Measurements from ENCODE around the gene CMSS1. TPM values are rescaled to one million over a fixed set of nuclear protein-coding genes. Genes with fewer than 3 reads are reported as not detected.
A peak's percentile ranks its signal among the peaks of the same experiment; 100 is the strongest.

CMSS1 gene
- total and polyA plus RNA-seq, 3 donors from 2014 or later = 24.6 to 47.9 (median 24.9) TPM

DNA sequence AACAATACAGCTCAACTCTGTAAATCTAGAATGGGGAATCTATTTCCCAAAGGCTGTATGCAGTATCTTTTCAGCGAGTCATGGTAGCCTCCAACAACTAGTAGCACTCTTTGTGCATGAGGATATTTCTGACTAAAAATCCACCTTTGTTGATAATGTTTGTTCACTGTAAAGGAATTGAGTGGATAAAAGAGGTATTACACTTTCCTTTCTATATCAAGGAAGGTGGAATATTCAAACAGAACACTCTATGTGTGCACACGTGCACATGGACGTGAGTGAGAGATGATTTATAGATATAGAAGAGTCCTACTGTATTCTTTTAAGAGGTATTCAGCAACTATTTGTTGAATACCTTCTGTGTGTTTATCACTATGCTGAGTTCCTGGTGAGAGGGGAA is 68.2 kb downstream of the CMSS1 start:
- WGBS, 2 donors = 87 to 92% methylated on average over 3 of the region's 3 CpGs
- Histone ChIP-seq H3K36me3 (ENCODE audit: low read depth, missing control alignments) (no peaks in the 10 kb centered on the region), H3K27me3 (no peaks in the 10 kb centered on the region), H3K27ac (no peak overlapping the region), H3K9me3 (no peaks in the 10 kb centered on the region), H3K4me1 (peaks cover 30% of the 10 kb centered on the region), H3K4me3 (no peak overlapping the region)
- no peak for TF ChIP-seq POLR2A (IDR thresholded peaks at IDR 0.05)
- TF ChIP-seq, protein P1, sequence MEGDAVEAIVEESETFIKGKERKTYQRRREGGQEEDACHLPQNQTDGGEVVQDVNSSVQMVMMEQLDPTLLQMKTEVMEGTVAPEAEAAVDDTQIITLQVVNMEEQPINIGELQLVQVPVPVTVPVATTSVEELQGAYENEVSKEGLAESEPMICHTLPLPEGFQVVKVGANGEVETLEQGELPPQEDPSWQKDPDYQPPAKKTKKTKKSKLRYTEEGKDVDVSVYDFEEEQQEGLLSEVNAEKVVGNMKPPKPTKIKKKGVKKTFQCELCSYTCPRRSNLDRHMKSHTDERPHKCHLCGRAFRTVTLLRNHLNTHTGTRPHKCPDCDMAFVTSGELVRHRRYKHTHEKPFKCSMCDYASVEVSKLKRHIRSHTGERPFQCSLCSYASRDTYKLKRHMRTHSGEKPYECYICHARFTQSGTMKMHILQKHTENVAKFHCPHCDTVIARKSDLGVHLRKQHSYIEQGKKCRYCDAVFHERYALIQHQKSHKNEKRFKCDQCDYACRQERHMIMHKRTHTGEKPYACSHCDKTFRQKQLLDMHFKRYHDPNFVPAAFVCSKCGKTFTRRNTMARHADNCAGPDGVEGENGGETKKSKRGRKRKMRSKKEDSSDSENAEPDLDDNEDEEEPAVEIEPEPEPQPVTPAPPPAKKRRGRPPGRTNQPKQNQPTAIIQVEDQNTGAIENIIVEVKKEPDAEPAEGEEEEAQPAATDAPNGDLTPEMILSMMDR (IDR thresholded peaks at IDR 0.05) = no peak
- intact Hi-C loops (cut with DNase I; ENCODE audit: low total_unique reads) = no loop called here
- no peak for DNase-seq

DNA sequence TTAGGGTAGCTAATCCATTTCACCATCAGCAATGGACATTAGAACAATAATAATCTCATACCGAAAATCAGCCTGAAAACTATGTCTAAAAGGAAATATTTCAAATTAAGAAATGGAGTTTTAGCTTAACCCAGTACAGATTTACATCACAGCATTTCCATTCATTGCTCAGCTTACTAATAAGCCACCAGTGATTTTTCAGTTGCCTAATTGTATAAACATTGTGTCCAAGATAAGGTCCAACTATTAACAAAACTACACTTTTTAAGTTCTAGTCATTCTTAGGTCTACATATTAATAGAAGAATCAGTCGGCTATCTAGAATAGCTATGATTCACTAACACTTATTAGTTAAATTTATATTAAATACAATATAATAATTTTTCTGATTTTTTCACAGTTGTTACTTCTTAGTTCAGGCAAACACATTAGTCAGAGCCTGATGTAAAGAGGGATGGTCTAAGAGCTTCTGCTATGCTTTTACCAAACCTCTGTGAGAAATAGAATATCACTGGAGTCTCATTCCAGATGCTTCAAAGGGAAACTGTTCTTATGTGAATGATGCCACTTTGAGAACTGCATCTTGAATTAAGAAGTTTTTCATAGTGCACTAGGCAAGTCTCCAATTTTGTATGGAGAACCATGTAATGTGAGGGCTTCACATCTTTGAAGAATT is 74.1 kb downstream of the CMSS1 start:
- Histone ChIP-seq H3K4me1 (peaks cover 5% of the 10 kb centered on the region), H3K27ac (no peak overlapping the region), H3K27me3 (no peaks in the 10 kb centered on the region), H3K9me3 (no peaks in the 10 kb centered on the region), H3K36me3 (ENCODE audit: low read depth, missing control alignments) (no peaks in the 10 kb centered on the region), H3K4me3 (no peak overlapping the region)
- no peak for TF ChIP-seq POLR2A (IDR thresholded peaks at IDR 0.05)
- TF ChIP-seq, protein P1 (IDR thresholded peaks at IDR 0.05) = no peak
- DNase-seq = no peak
- intact Hi-C loops (cut with DNase I; ENCODE audit: low total_unique reads) = no loop called here
- 83 to 86% methylated on average over 2 of the region's 2 CpGs for WGBS, 2 donors

DNA sequence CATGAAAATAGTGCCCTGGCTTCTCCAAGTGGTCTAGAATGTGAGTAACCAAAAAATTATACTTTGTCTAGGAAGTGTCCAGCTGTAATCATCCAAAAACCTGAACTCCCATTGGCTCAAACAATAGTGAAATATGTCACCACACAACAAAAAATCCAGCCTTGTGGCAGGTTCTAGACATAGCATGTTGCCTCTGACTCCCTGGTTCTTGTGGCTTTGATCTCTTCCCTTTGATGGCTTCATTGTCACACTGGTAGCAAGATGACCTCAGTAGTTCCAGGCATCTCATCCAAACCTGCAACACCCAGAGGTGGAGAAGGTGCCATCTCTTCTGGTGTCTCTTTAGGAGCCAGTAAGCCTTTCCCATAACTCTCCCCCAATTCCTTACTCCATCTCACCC is 74.7 kb downstream of the CMSS1 start:
- Histone ChIP-seq H3K4me1 (peaks cover 5% of the 10 kb centered on the region), H3K9me3 (no peaks in the 10 kb centered on the region), H3K27ac (no peak overlapping the region), H3K36me3 (ENCODE audit: low read depth, missing control alignments) (no peaks in the 10 kb centered on the region), H3K27me3 (no peaks in the 10 kb centered on the region), H3K4me3 (no peak overlapping the region)
- TF ChIP-seq, protein P1 (IDR thresholded peaks at IDR 0.05) = peak in 1 of 3 experiments; percentile 7
- TF ChIP-seq POLR2A (IDR thresholded peaks at IDR 0.05) = no peak
- no peak for DNase-seq
- intact Hi-C loops (cut with DNase I; ENCODE audit: low total_unique reads) = no loop called here

DNA sequence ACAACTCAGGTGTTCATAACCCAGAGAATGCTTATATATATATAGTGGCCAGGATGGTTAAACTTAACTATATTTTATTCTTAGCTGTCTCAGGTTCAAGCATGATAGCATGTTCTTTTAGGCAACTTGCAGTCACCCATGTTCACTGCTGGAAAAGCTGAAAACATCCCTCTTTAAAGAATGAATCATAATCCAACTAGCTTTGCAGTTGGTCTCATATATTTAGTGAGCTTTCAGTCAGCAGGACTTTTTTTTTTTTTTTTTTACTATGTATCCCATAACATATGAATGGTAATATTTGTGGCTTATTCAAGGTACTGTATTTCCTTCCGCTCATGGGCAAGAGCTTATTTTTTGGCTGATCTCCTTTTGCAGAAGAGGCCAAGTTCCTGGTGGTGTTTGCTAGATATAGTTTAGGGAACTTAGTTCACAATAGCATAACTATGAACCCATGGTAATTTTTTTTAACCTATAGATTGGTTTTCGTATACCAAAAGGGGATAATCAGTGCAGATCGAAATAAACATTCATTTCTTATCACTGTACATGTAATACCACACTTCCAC is 77.6 kb downstream of the CMSS1 start:
- no peaks in the 10 kb centered on the region for H3K27me3 ChIP-seq
- intact Hi-C loops (cut with DNase I; ENCODE audit: low total_unique reads) = no loop called here
- H3K4me3 ChIP-seq = no peak overlapping the region
- no peaks in the 10 kb centered on the region for H3K9me3 ChIP-seq
- 91 to 92% methylated on average over 3 of the region's 3 CpGs for WGBS, 2 donors
- no peaks in the 10 kb centered on the region for H3K4me1 ChIP-seq
- H3K27ac ChIP-seq = no peak overlapping the region
- H3K36me3 ChIP-seq (ENCODE audit: low read depth, missing control alignments) = no peaks in the 10 kb centered on the region
- DNase-seq = no peak
- no peak for TF ChIP-seq POLR2A (IDR thresholded peaks at IDR 0.05)
- TF ChIP-seq, protein P1 (IDR thresholded peaks at IDR 0.05) = no peak
